Motor neuron (in vitro differentiated cells): ENCODE data around the gene CYP2A6. TPM values are rescaled to one million over a fixed set of nuclear protein-coding genes. Genes with fewer than 3 reads are reported as not detected.

ENCODE experiments used
- ATAC-seq, 8 experiments: fragments of 200-7000 bp; cut with Tn5 transposase; replicated peaks in 6 of 8; 2 replicates each; pipeline ENCODE4 v1.8.0; 2021; ENCODE audit warnings: mild to moderate bottlenecking in 8 of 8, moderate library complexity in 8 of 8
- H3K27ac ChIP-seq, 2 donors: fragments of 250-450 bp; sonication (Bioruptor Pico); 2 replicates each; pipeline ENCODE4 v1.9.0; 2021; ENCODE audit warnings: antibody characterized with exemption in 2 of 2, mild to moderate bottlenecking in 2 of 2, moderate library complexity in 1 of 2
- H3K4me1 ChIP-seq, 2 donors: fragments of 250-450 bp; sonication (Bioruptor Pico); replicated peaks in 1 of 2; 2 replicates each; pipeline ENCODE4 v1.6.1; 2021; ENCODE audit warnings: antibody characterized with exemption in 2 of 2, mild to moderate bottlenecking in 2 of 2, moderate library complexity in 1 of 2
- H3K4me3 ChIP-seq, 5 donors: fragments of 250-450 bp; sonication (Bioruptor Pico); 2 replicates each; pipeline ENCODE4 v1.9.0; 2021; ENCODE audit warnings: antibody characterized with exemption in 5 of 5, mild to moderate bottlenecking in 5 of 5, moderate library complexity in 4 of 5
- WGBS, 10 experiments: fragments of 450-650 bp; shearing (Covaris generic); methylation state at CpG; one replicate each; pipeline ENCODE4 v1.0.0; 2022; 5-methylcytosine and 5-hydroxymethylcytosine counted together
- in situ Hi-C, 9 experiments: fragments of 400-800 bp; cut with MboI; loops; one replicate each; pipeline ENCODE4 v1.15.0; 2021; ENCODE audit warnings: low sequenced_read_pairs in 9 of 9, low pct_unique_long_range_greater_than_20kb in 2 of 9; ENCODE audit not compliant: unreplicated experiment in 9 of 9
- total RNA-seq, 8 experiments: library from RNA; unstranded; fragments of 300-600 nt; gene quantifications; 2 replicates each; pipeline versions ENCODE4 v1.2.3 to v1.2.4, GENCODE V29; 2022

The CYP2A6 gene
- total RNA-seq, 8 experiments from 2014 or later = 0.16 to 2.0 (median 1.4) TPM; not detected in 3

DNA sequence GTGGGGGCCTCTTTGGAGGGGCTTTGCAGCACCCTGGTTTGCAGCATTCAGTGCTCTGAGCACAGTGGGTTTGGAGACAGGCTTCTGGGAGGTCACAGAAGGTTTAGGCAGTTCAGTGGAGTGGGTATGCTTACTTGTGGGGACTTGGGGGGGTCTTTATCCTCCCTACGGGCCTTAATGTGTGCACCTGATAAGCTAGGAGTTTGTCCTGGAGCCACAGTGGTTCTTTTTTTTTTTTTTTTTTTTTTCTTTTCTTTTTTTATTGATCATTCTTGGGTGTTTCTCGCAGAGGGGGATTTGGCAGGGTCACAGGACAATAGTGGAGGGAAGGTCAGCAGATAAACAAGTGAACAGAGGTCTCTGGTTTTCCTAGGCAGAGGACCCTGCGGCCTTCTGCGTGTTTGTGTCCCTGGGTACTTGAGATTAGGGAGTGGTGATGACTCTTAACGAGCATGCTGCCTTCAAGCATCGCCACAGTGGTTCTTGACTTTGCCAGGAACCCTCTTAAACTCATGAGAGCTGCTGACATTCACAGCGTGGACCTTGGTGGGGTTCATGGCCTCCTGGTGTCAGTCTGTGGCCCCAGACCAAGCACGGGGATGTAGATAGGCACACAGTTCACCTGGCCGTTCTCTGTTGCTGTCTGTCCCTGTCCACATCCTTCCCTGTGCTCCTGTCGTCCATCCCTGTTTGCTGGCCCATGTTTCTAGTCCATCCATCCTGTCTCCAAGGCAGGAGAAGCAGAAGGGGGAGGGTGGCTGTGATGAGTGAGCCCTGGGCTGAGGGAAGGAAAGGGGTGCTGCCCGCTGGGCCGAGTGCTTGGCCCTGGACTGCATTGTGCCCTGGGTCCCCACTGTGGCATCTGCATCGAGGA is 48.6 kb downstream of the CYP2A6 start:
- Histone ChIP-seq H3K4me3 (peak overlapping the region in 2 of 5 donors; percentile 6 to 12), H3K4me1 (peaks cover 61 to 62% of the 10 kb centered on the region in 2 donors), H3K27ac (no peak overlapping the region)
- 17 to 77% (median 60%) methylated on average over 1 to 5 of the region's 13 CpGs; no CpG with 5 or more reads in 5 of the 10 experiments for WGBS, 10 experiments
- ATAC-seq = no peak
- in situ Hi-C loops = loop anchor here in 5 of 9 experiments (25.0 kb wide), 1 partner anchor 139 kb away; no protein-coding TSS in a partner anchor

DNA sequence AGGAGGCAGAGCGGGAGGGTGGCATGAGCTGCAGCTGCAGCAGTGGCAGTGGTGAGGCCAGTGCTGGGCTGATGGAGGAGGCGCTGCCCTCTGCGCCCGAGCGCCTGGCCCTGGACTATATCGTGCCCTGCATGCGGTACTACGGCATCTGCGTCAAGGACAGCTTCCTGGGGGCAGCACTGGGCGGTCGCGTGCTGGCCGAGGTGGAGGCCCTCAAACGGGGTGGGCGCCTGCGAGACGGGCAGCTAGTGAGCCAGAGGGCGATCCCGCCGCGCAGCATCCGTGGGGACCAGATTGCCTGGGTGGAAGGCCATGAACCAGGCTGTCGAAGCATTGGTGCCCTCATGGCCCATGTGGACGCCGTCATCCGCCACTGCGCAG is 49.3 kb downstream of the CYP2A6 start:
- in situ Hi-C loops = loop anchor here in 5 of 9 experiments (25.0 kb wide), 1 partner anchor 139 kb away; no protein-coding TSS in a partner anchor
- Histone ChIP-seq H3K4me3 (no peak overlapping the region), H3K4me1 (peaks cover 56% of the 10 kb centered on the region in 2 donors), H3K27ac (no peak overlapping the region)
- WGBS, 10 experiments = 92 to 100% methylated on average over 4 to 5 of the region's 27 CpGs; no CpG with 5 or more reads in 8 of the 10 experiments
- no peak for ATAC-seq

DNA sequence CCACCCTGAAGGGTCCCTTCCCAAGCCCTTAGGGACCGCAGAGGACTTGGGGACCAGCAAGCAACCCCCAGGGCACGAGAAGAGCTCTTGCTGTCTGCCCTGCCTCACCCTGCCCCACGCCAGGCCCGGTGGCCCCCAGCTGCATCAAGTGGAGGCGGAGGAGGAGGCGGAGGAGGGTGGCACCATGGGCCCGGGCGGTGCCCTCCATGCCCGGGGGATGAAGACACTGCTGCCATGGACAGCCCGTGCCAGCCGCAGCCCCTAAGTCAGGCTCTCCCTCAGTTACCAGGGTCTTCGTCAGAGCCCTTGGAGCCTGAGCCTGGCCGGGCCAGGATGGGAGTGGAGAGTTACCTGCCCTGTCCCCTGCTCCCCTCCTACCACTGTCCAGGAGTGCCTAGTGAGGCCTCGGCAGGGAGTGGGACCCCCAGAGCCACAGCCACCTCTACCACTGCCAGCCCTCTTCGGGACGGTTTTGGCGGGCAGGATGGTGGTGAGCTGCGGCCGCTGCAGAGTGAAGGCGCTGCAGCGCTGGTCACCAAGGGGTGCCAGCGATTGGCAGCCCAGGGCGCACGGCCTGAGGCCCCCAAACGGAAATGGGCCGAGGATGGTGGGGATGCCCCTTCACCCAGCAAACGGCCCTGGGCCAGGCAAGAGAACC is 49.8 kb downstream of the CYP2A6 start:
- H3K27ac ChIP-seq = no peak overlapping the region
- in situ Hi-C loops = loop anchor here in 5 of 9 experiments (25.0 kb wide), 1 partner anchor 138 kb away; no protein-coding TSS in a partner anchor
- WGBS, 10 experiments = 29 to 80% (median 67%) methylated on average over 1 to 3 of the region's 27 CpGs; no CpG with 5 or more reads in 6 of the 10 experiments
- peaks cover 50 to 51% of the 10 kb centered on the region in 2 donors for H3K4me1 ChIP-seq
- H3K4me3 ChIP-seq = peak overlapping the region; percentile 64 to 97 (median 72)
- ATAC-seq = no peak

DNA sequence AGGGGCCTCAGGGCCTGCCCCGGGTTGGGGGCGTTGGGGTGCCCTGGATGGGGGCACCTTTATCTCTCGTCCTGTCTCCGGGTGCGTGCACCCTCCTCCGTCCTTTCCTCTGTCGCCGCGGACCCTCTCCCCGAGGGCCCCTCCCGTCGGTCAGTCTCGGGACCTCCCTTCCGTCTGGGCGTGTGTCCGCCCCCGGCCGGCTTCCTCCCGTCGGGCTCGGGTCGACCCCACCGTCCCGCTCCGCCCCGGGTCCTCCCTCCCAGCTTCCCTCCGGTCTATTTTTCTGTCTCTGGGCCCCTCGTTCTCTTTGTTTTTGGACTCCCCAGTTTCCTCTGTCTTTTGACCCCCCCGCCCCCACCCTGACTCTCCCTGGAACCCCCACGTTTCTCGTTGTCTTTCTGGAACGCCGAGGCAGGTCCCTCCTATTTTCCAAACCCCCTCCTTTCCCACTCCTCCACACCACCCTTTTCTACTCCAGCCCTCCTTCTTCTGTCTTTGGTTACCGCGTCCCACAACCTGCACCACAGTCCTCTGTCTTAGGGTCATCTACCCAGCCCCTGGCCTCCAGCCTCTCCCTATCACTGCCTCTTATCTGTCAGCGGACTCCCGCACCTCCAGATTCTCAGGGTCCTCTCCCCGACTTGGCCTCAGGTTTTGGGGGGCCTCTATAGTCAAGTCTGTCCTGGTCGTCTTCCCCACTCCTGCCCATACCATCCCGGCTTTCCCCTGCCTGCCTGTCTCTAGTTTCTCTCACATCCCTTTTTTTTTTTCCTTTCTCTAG is 50.5 kb downstream of the CYP2A6 start:
- peak in 6 of 8 experiments; percentile 1 to 9 (median 2) for ATAC-seq
- Histone ChIP-seq H3K4me3 (peak overlapping the region; percentile 64 to 97 (median 72)), H3K4me1 (peaks cover 46 to 47% of the 10 kb centered on the region in 2 donors), H3K27ac (peak overlapping the region; percentile 90 to 91)
- WGBS, 10 experiments = 0 to 33% (median 17%) methylated on average over 1 to 4 of the region's 40 CpGs; no CpG with 5 or more reads in 4 of the 10 experiments
- in situ Hi-C loops = loop anchor here in 5 of 9 experiments (25.0 kb wide), 1 partner anchor 137 kb away; no protein-coding TSS in a partner anchor

DNA sequence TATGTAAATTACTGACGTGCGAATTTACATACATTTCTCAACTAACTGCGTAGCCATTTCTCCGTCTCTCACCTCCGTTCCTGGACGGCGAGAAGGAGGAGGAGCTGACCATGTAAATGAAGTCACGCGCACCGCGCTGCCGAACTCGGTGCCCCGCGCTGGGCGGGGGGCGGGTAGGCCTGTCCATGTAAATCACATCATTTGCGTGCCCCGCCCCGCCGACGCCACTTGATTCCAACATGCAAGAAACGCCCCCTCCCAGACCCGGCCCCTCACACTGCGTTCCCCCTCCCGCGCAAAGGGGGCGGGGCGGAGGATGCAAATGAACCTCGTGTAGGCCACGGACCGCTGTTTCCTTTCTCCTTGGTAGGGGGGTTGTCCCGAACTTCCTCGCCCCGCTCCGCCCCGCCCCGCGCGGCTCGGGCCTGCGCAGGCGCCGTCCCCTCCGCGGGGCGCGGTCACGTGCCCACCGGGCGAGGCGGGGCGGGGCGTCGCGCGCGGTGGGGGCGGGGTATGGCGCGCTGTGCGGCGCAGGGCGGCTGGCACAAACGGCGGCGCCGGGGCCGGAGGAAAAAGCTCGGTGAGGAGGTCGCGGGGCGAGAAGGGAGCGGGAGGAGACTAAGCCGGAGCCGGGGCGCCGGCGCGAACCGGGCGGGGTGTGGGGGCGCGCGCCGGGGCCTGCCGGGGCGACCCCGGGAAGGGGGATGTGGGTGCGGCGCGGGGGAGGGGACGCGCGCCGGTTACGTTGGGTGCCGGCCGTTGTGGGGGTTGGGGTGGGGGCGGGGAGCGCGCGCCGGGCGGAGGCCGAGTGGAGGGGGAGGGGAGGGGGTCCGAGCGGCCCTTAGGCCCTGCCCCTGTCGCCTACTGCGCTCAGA is 51.3 kb downstream of the CYP2A6 start, which contains the start of gene EGLN2:
Gene EGLN2, plus strand, starts transcription at position 509 of the 875 bp plus-strand sequence. CDS start 1,382 bp downstream, outside the sequence.
- in situ Hi-C loops = no loop called here
- 0 to 5% (median 3%) methylated on average over 2 to 8 of the region's 110 CpGs; no CpG with 5 or more reads in 4 of the 10 experiments for WGBS, 10 experiments
- peaks cover 38 to 39% of the 10 kb centered on the region in 2 donors for H3K4me1 ChIP-seq
- peak; percentile 78 to 87 (median 82) for ATAC-seq
- peak within 1 kb of the TSS; percentile 64 to 97 (median 72) for H3K4me3 ChIP-seq
- H3K27ac ChIP-seq = peak within 1 kb of the TSS; percentile 90 to 91

- in situ Hi-C loops = no loop called here
Observed at GRCh38 chr19:40797963-40798682, 52.1 kb downstream of the CYP2A6 start.

DNA sequence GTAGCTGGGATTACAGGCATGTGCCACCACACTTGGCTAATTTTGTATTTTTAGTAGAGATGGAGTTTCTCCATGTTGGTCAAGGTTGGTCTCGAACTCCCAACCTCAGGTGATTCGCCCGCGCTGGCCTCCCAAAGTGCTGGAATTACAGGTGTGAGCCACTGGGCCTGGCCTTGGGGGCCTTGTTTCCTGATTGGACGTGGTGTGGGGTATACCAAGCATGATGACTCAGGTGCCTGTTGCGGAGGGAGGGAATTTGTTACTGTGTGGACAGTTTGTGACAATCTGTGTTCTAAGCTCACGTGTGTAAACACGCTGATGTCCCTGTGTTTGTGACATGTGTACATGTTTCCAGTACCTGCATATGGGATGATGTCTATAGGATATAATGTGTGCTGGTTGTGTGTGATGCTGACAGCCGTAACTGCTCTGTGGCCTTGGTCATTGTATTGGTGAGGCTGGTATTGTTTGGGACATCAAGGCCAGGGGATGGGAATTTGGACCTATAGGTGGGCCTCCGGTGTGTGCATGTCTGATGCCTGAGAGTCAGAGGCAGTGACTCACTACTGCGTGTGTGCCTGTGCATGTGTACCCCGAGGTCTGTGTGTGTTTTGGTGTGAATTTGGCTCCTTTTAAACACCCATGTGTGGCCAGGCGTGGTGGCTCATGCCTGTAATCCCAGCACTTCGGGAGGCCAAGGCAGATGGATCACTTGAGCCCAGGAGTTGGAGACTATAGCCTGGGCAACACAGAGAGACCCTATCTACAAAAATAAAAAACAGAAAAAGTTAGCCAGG is 52.9 kb downstream of the CYP2A6 start:
- no peak for ATAC-seq
- Histone ChIP-seq H3K4me1 (peaks cover 22 to 23% of the 10 kb centered on the region in 2 donors), H3K4me3 (peak overlapping the region in 2 of 5 donors; percentile 72), H3K27ac (peak overlapping the region; percentile 72 to 81)
- 78 to 100% (median 90%) methylated on average over 2 to 10 of the region's 14 CpGs; no CpG with 5 or more reads in 2 of the 10 experiments for WGBS, 10 experiments
- in situ Hi-C loops = no loop called here

More at GRCh38 chr19:40797963-40798682, 52.1 kb downstream of the CYP2A6 start:
- Histone ChIP-seq H3K27ac (peak overlapping the region; percentile 72 to 81), H3K4me3 (peak overlapping the region; percentile 64 to 97 (median 72)), H3K4me1 (peaks cover 30 to 31% of the 10 kb centered on the region in 2 donors)
- ATAC-seq = peak; percentile 10 to 65 (median 39)
- WGBS, 10 experiments = 0 to 68% (median 2%) methylated on average over 4 to 11 of the region's 28 CpGs; no CpG with 5 or more reads in 1 of the 10 experiments

Other genes with a start within 250 kb of the CYP2A6 start
- gene LTBP4, start 249.1 kb downstream of the CYP2A6 start, total RNA-seq = 10 to 100 TPM in 7 of 8 experiments, 1 to 10 TPM in 1; 1.8 to 52.8 (median 20.1) TPM
- gene NUMBL, start 159.8 kb downstream of the CYP2A6 start, total RNA-seq = 10 to 100 TPM in 7 of 8 experiments, 1 to 10 TPM in 1; 7.9 to 26.2 (median 18.3) TPM
- 10 to 100 TPM; 27.6 to 53.1 (median 32.8) TPM for gene COQ8B, start 133.6 kb downstream of the CYP2A6 start, total RNA-seq
- gene ITPKC, start 133.3 kb downstream of the CYP2A6 start, total RNA-seq = 10 to 100 TPM in 3 of 8 experiments, 1 to 10 TPM in 5; 7.8 to 13.1 (median 9.2) TPM
- 10 to 100 TPM in 1 of 8 experiments, 1 to 10 TPM in 7; 2.4 to 12.6 (median 3.8) TPM for gene ACTMAP, start 100.0 kb downstream of the CYP2A6 start, total RNA-seq
- gene SNRPA, start 99.2 kb downstream of the CYP2A6 start, total RNA-seq = 100 to 1,000 TPM in 1 of 8 experiments, 10 to 100 TPM in 7; 32.4 to 112 (median 40.7) TPM
- gene MIA, start 74.9 kb downstream of the CYP2A6 start, total RNA-seq = 1 to 10 TPM in 3 of 8 experiments, under 1 TPM in 1, not detected in 4; 0.90 to 5.0 (median 1.5) TPM
- 10 to 100 TPM; 14.5 to 23.0 (median 19.4) TPM for gene RAB4B, start 72.2 kb downstream of the CYP2A6 start, total RNA-seq
- 10 to 100 TPM; 32.1 to 96.2 (median 65.5) TPM for gene EGLN2, start 51.3 kb downstream of the CYP2A6 start, total RNA-seq
- gene CYP2A7, start 31.8 kb upstream of the CYP2A6 start, total RNA-seq = 1 to 10 TPM in 1 of 8 experiments, under 1 TPM in 4, not detected in 3; 0.17 to 1.1 (median 0.45) TPM
- gene CYP2B6, start 140.8 kb upstream of the CYP2A6 start, total RNA-seq = under 1 TPM in 4 of 8 experiments, not detected in 4; 0.17 to 0.63 (median 0.22) TPM
- not detected for gene CYP2A13, start 238.0 kb upstream of the CYP2A6 start, total RNA-seq